GM10266 (cell line): ENCODE measurements around the gene ZDHHC21.
"Not testable (repeated sequence)": the region's sequence is repeated elsewhere in the genome, so short reads cannot be mapped to it uniquely, and the experiment has no call there.

Experiments used
- DNase-seq: peaks from one replicate; pipeline ENCODE4 v3.0.0; 2012; ENCODE audit errors: extremely low spot score
- CTCF ChIP-seq: IDR thresholded peaks from 2 replicates; pipeline ENCODE4 v1.5.1; 2012; ENCODE audit warnings: mild to moderate bottlenecking, low read depth; ENCODE audit not compliant: control insufficient read depth, insufficient read depth; ENCODE audit errors: missing control alignments

ZDHHC21 gene

DNA sequence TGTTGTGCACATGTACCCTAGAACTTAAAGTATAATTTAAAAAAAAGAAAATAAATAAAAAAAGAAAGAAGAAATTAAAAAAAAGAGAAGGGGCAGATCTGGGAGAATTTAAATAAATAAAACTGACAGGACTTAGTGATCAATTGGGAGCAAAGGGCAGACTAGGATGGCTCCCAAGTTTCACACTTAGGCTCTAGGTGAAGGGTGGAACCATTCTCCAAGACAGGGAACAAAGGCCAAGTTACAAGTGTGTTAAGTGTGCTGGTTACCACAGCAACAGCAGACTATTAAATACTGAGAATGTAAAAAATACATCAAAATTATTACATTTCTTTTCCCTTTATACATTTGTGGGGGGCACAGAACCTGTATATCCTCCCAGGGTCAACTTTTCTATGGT, 7.1 kb downstream of the ZDHHC21 start:
- DNase-seq, result no peak
- TF ChIP-seq CTCF, result no peak

- not testable (repeated sequence) for DNase-seq
These were observed 10.6 kb downstream of the ZDHHC21 start for GRCh38 chr9:14682616-14683015.

GRCh38 chr9:14678776-14679175, 14.5 kb downstream of the ZDHHC21 start:
- TF ChIP-seq CTCF, result no peak
- no peak for DNase-seq

GRCh38 chr9:14677872-14678271, 15.4 kb downstream of the ZDHHC21 start:
- no peak for TF ChIP-seq CTCF
- no peak for DNase-seq

- DNase-seq, result no peak
- no peak for TF ChIP-seq CTCF
These were observed 15.8 kb downstream of the ZDHHC21 start for GRCh38 chr9:14677396-14677795.

GRCh38 chr9:14674630-14675029, 18.6 kb downstream of the ZDHHC21 start:
- no peak for DNase-seq
- TF ChIP-seq CTCF, result no peak

DNA sequence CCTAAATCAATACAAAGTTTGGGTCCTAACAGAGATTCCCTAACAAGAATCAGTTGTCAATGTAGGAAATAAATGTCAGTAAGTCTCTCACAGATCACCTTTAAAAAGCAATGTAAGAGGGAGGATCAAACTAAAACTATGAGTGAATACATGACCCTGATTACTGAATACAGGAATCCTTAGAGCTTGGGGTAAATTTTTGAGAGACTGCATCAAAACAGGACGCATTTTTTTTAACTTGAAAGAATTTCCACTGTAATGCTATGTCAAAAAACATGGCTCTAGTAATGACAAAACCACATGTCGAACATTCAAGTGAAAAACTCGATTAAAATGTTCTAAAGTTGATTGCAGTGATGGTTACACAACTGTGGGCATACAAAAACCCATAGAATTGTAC, 21.9 kb downstream of the ZDHHC21 start:
- DNase-seq, result no peak
- TF ChIP-seq CTCF, result no peak

DNA sequence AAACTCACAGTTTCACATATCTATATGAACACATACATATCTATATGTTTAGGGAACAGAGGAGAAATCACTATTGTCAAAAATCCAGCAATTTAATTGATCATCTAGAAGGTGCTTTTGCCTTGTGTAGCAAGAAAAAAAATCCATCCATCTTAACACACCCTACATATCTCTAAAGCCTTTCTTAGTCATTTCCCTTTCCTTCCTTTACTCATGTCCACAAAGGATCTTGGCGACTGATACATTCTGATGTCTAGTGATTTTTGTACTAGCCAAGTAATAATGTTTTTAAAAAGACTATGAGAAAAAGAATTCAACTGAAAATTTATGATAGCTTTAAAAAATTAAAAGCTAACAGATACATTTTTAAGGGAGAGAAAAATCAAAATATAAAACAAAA, 22.5 kb downstream of the ZDHHC21 start:
- no peak for TF ChIP-seq CTCF
- DNase-seq, result no peak

DNA sequence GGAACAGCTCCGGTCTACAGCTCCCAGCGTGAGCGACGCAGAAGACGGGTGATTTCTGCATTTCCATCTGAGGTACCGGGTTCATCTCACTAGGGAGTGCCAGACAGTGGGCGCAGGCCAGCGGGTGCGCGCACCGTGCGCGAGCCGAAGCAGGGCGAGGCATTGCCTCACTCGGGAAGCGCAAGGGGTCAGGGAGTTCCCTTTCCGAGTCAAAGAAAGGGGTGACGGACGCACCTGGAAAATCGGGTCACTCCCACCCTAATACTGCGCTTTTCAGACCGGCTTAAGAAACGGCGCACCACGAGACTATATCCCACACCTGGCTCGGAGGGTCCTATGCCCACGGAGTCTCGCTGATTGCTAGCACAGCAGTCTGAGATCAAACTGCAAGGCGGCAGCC, 29.2 kb downstream of the ZDHHC21 start:
- not testable (repeated sequence) for DNase-seq
